GM12878 (cell line): ENCODE results near the gene B3GAT2.

Source experiments
- CTCF ChIP-seq, 3 experiments: IDR thresholded peaks in 2 of 3; conservative IDR thresholded peaks in 1 of 3; 2 replicates each; pipeline ENCODE4 v1.5.1; 2011; ENCODE audit warnings: low read depth in 3 of 3, low read length in 3 of 3, mild to moderate bottlenecking in 3 of 3, control low read depth in 2 of 3, moderate library complexity in 2 of 3, inconsistent platforms in 1 of 3, mixed read lengths in 1 of 3; ENCODE audit not compliant: control insufficient read depth in 2 of 3, insufficient read depth in 1 of 3; ENCODE audit errors: extremely low read depth in 1 of 3
- EZH2 ChIP-seq: IDR thresholded peaks from 2 replicates; pipeline ENCODE4 v1.6.1; 2012; ENCODE audit warnings: low read depth, mild to moderate bottlenecking, control low read depth, inconsistent platforms, low read length, borderline replicate concordance; ENCODE audit not compliant: control insufficient read depth
- GABPA ChIP-seq: IDR thresholded peaks from 2 replicates; pipeline ENCODE4 v1.6.1; 2014; ENCODE audit warnings: antibody characterized with exemption, low read depth, mild to moderate bottlenecking, inconsistent platforms
- HCFC1 ChIP-seq: fragments of 150-350 bp; IDR thresholded peaks from 2 replicates; pipeline ENCODE4 v1.6.1; 2014; ENCODE audit warnings: low read length
- POLR2A ChIP-seq: IDR thresholded peaks from 2 replicates; pipeline ENCODE4 v1.6.1; 2011; ENCODE audit warnings: low read depth, mild to moderate bottlenecking, low read length
- SIN3A ChIP-seq: IDR thresholded peaks from 2 replicates; pipeline ENCODE4 v1.6.1; 2012; ENCODE audit warnings: low read depth, low read length, improper control_type of control experiment
- TCF12 ChIP-seq: IDR thresholded peaks from 2 replicates; pipeline ENCODE4 v1.6.1; 2011; ENCODE audit warnings: low read depth, mild to moderate bottlenecking, low read length
- YY1 ChIP-seq: IDR thresholded peaks from 2 replicates; pipeline ENCODE4 v1.6.1; 2011; ENCODE audit warnings: low read depth, mild to moderate bottlenecking, low read length

- TF ChIP-seq EZH2 (no peak), POLR2A (no peak), GABPA (no peak), TCF12 (no peak), YY1 (no peak), CTCF (IDR thresholded peaks at IDR 0.05 in 2 of 3, conservative IDR thresholded peaks at IDR 0.05 in 1 of 3; ENCODE audit: control insufficient read depth in 2 of 3, extremely low read depth in 1 of 3, insufficient read depth in 1 of 3, low read depth in 3 of 3, low read length in 3 of 3) (no peak), SIN3A (no peak), HCFC1 (no peak)
These were observed 115.7 kb downstream of the B3GAT2 start for GRCh38 chr6:70841112-70841511.
